GM23338 (cell line): Measurements from ENCODE around the gene SLC39A10. TPM values are rescaled to one million over a fixed set of nuclear protein-coding genes. Genes with fewer than 3 reads are reported as not detected.

Experiments used
- ATAC-seq: fragments of 200-7000 bp; cut with Tn5 transposase; 3 replicates; pipeline ENCODE4 v1.9.1; 2020
- DNase-seq: peaks from one replicate; pipeline ENCODE4 v3.0.0-alpha.2; 2015; ENCODE audit warnings: low spot score
- H2AFZ ChIP-seq: fragments of 200-600 bp; sonication (generic); 2 replicates; pipeline ENCODE4 v1.8.0; 2016; ENCODE audit warnings: antibody characterized with exemption, mild to moderate bottlenecking, moderate library complexity
- H3F3A ChIP-seq: fragments of 200-600 bp; sonication (generic); replicated peaks from 2 replicates; pipeline ENCODE4 v1.8.0; 2017; ENCODE audit warnings: antibody characterized with exemption, mixed run types, low read depth
- H3K27ac ChIP-seq: fragments of 200-600 bp; sonication (generic); 2 replicates; pipeline ENCODE4 v1.6.1; 2016; ENCODE audit warnings: low read depth
- H3K27me3 ChIP-seq: fragments of 200-600 bp; sonication (generic); 2 replicates; pipeline ENCODE4 v1.8.0; 2016; ENCODE audit warnings: mild to moderate bottlenecking, mixed run types, moderate library complexity; ENCODE audit not compliant: insufficient read depth
- H3K36me3 ChIP-seq: fragments of 200-600 bp; sonication (generic); 2 replicates; pipeline ENCODE4 v1.8.0; 2016; ENCODE audit warnings: mild to moderate bottlenecking; ENCODE audit not compliant: insufficient read depth
- H3K4me1 ChIP-seq: fragments of 200-600 bp; sonication (generic); 2 replicates; pipeline ENCODE4 v1.8.0; 2016; ENCODE audit warnings: mild to moderate bottlenecking, moderate library complexity; ENCODE audit not compliant: insufficient read depth
- H3K4me2 ChIP-seq: fragments of 200-600 bp; sonication (generic); 2 replicates; pipeline ENCODE4 v1.7.1; 2017; ENCODE audit warnings: mixed run types
- H3K4me3 ChIP-seq: fragments of 200-600 bp; sonication (generic); 2 replicates; pipeline ENCODE4 v1.6.1; 2016; ENCODE audit warnings: mixed run types
- H3K79me2 ChIP-seq: fragments of 200-600 bp; sonication (generic); replicated peaks from 2 replicates; pipeline ENCODE4 v1.8.0; 2017; ENCODE audit warnings: mild to moderate bottlenecking; ENCODE audit not compliant: insufficient read depth
- H3K9me2 ChIP-seq: fragments of 200-600 bp; sonication (generic); 2 replicates; pipeline ENCODE4 v1.8.0; 2017; ENCODE audit not compliant: insufficient read depth
- H4K20me1 ChIP-seq: fragments of 200-600 bp; sonication (generic); replicated peaks from 2 replicates; pipeline ENCODE4 v1.8.0; 2017; ENCODE audit warnings: mild to moderate bottlenecking; ENCODE audit not compliant: insufficient read depth
- H3K27ac Mint-ChIP-seq: 2 replicates; pipeline ENCODE4 v1.8.0; 2020; ENCODE audit warnings: inconsistent platforms, mild to moderate bottlenecking, moderate library complexity, mixed read lengths
- H3K27me3 Mint-ChIP-seq: 3 replicates; pipeline ENCODE4 v1.8.0; 2022; ENCODE audit warnings: low read depth, mild to moderate bottlenecking, moderate library complexity, mixed read lengths, inconsistent platforms; ENCODE audit not compliant: insufficient read depth, poor library complexity
- H3K36me3 Mint-ChIP-seq: 3 replicates; pipeline ENCODE4 v1.8.0; 2021; ENCODE audit warnings: low read depth, mild to moderate bottlenecking, inconsistent platforms, moderate library complexity, mixed read lengths
- H3K4me1 Mint-ChIP-seq: 3 replicates; pipeline ENCODE4 v1.8.0; 2020; ENCODE audit warnings: mild to moderate bottlenecking, inconsistent platforms, mixed read lengths
- H3K4me3 Mint-ChIP-seq: 3 replicates; pipeline ENCODE4 v1.8.0; 2021; ENCODE audit warnings: moderate library complexity, mild to moderate bottlenecking, inconsistent platforms, mixed read lengths
- H3K9me3 Mint-ChIP-seq: 3 replicates; pipeline ENCODE4 v1.8.0; 2020; ENCODE audit warnings: moderate library complexity, mild to moderate bottlenecking, inconsistent platforms, mixed read lengths
- CREB1 ChIP-seq: fragments of 250-450 bp; sonication (Bioruptor Pico); IDR thresholded peaks from 2 replicates; pipeline ENCODE4 v1.5.0; 2020; ENCODE audit warnings: low read depth, mild to moderate bottlenecking, moderate library complexity
- EZH2 ChIP-seq: fragments of 200-600 bp; sonication (generic); IDR thresholded peaks from one replicate; pipeline ENCODE4 v1.8.0; 2017; ENCODE audit warnings: antibody characterized with exemption, mild to moderate bottlenecking, low read depth; ENCODE audit not compliant: unreplicated experiment
- EZH2phosphoT487 ChIP-seq: fragments of 200-600 bp; sonication (generic); IDR thresholded peaks from one replicate; pipeline ENCODE4 v1.8.1; 2018; ENCODE audit warnings: antibody characterized with exemption; ENCODE audit not compliant: unreplicated experiment
- JUNB ChIP-seq: IDR thresholded peaks from one replicate; pipeline ENCODE4 v1.6.1; 2016; ENCODE audit warnings: antibody characterized with exemption; ENCODE audit not compliant: unreplicated experiment
- POLR2AphosphoS5 ChIP-seq: IDR thresholded peaks from 2 replicates; pipeline ENCODE4 v1.6.1; 2016; ENCODE audit warnings: antibody characterized with exemption, low read depth
- STAT1 ChIP-seq: IDR thresholded peaks from one replicate; pipeline ENCODE4 v1.6.1; 2016; ENCODE audit warnings: antibody characterized with exemption; ENCODE audit not compliant: unreplicated experiment
- ZNF114 ChIP-seq: fragments of 250-450 bp; sonication (Bioruptor Pico); IDR thresholded peaks from 2 replicates; pipeline ENCODE4 v1.5.0; 2020; ENCODE audit warnings: mild to moderate bottlenecking, moderate library complexity
- ZNF331 ChIP-seq: fragments of 250-450 bp; sonication (Bioruptor Pico); IDR thresholded peaks from 2 replicates; pipeline ENCODE4 v1.5.0; 2020; ENCODE audit warnings: low read depth, mild to moderate bottlenecking, moderate library complexity
- polyA plus RNA-seq: library from polyadenylated mRNA; unstranded; fragments of >200 nt; fragmentation: Nextera tagmentation; extraction: Ambion mirVana; gene quantifications from 2 replicates; pipeline ENCODE4 v1.2.1, GENCODE V29; 2016
- total RNA-seq: library from RNA; depleted of rRNA; stranded (reverse); fragments of >200 nt; shearing (Covaris generic); gene quantifications from 2 replicates; pipeline ENCODE4 v1.2.3, GENCODE V29; 2014
- TF ChIP-seq, protein P1 (sequence below): IDR thresholded peaks from 2 replicates; pipeline ENCODE4 v1.6.1; 2016; ENCODE audit warnings: antibody characterized with exemption
- TF ChIP-seq, protein P2 (sequence below): IDR thresholded peaks from one replicate; pipeline ENCODE4 v1.6.1; 2018; ENCODE audit warnings: antibody characterized with exemption; ENCODE audit not compliant: unreplicated experiment
- TF ChIP-seq, protein P3 (sequence below): fragments of 250-450 bp; sonication (Bioruptor Pico); IDR thresholded peaks from 2 replicates; pipeline ENCODE4 v1.5.0; 2020; ENCODE audit warnings: mild to moderate bottlenecking, moderate library complexity
- TF ChIP-seq, protein P4 (sequence below), 2 experiments: fragments of 200-600 bp in 1 of 2; sonication (generic) in 1 of 2; conservative IDR thresholded peaks; 2 replicates each; pipeline versions ENCODE4 v1.5.1 to v1.6.1; 2016 to 2017; ENCODE audit warnings: antibody characterized with exemption in 2 of 2, low read depth in 2 of 2, mild to moderate bottlenecking in 2 of 2, moderate library complexity in 1 of 2

The SLC39A10 gene
- total and polyA plus RNA-seq, 2 experiments from 2014 or later: 261 to 356 TPM

DNA sequence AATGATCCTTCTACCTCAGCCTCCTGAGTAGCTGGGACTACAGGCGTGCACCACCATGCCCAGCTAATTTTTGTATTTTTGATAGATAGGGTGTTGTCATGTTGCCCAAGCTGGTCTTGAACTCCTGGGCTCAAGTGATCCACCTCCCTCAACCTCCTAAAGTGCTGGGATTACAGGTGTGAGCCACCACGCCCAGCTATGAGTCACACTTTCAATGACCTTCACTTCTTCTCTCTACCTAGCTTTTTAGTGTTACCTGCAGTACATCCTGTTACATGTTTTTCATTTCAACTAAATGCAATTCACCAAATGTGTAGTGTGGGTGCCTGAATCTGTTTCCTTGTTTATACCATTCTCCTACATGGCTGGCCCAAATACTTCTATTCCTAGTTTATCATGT is 64.0 kb downstream of the SLC39A10 start:
- Mint-ChIP-seq H3K27me3 (peaks cover 2% of the 10 kb centered on the region), H3K27ac (no peak overlapping the region), H3K36me3 (peaks cover 41% of the 10 kb centered on the region), H3K4me3 (no peak overlapping the region), H3K4me1 (peaks cover 38% of the 10 kb centered on the region), H3K9me3 (no peaks in the 10 kb centered on the region)
- Histone ChIP-seq H3K36me3 (peaks cover 24% of the 10 kb centered on the region; the same call in 1 of the 2 replicates), H4K20me1 (no peaks in the 10 kb centered on the region), H3K79me2 (peaks cover 9% of the 10 kb centered on the region; the same call in 1 of the 2 replicates), H3K4me3 (no peak overlapping the region), H2AFZ (no peak overlapping the region), H3K4me2 (no peak overlapping the region), H3F3A (no peaks in the 10 kb centered on the region), H3K27ac (no peak overlapping the region), H3K4me1 (peaks cover 21% of the 10 kb centered on the region), H3K9me2 (no peaks in the 10 kb centered on the region), H3K27me3 (no peaks in the 10 kb centered on the region)
- DNase-seq: no peak
- TF ChIP-seq STAT1: no peak
- TF ChIP-seq ZNF331 (CRISPR knock-in tag): no peak
- TF ChIP-seq, protein P1, sequence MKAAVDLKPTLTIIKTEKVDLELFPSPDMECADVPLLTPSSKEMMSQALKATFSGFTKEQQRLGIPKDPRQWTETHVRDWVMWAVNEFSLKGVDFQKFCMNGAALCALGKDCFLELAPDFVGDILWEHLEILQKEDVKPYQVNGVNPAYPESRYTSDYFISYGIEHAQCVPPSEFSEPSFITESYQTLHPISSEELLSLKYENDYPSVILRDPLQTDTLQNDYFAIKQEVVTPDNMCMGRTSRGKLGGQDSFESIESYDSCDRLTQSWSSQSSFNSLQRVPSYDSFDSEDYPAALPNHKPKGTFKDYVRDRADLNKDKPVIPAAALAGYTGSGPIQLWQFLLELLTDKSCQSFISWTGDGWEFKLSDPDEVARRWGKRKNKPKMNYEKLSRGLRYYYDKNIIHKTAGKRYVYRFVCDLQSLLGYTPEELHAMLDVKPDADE: no peak
- TF ChIP-seq EZH2: no peak
- TF ChIP-seq CREB1 (CRISPR knock-in tag): no peak
- TF ChIP-seq, protein P2, sequence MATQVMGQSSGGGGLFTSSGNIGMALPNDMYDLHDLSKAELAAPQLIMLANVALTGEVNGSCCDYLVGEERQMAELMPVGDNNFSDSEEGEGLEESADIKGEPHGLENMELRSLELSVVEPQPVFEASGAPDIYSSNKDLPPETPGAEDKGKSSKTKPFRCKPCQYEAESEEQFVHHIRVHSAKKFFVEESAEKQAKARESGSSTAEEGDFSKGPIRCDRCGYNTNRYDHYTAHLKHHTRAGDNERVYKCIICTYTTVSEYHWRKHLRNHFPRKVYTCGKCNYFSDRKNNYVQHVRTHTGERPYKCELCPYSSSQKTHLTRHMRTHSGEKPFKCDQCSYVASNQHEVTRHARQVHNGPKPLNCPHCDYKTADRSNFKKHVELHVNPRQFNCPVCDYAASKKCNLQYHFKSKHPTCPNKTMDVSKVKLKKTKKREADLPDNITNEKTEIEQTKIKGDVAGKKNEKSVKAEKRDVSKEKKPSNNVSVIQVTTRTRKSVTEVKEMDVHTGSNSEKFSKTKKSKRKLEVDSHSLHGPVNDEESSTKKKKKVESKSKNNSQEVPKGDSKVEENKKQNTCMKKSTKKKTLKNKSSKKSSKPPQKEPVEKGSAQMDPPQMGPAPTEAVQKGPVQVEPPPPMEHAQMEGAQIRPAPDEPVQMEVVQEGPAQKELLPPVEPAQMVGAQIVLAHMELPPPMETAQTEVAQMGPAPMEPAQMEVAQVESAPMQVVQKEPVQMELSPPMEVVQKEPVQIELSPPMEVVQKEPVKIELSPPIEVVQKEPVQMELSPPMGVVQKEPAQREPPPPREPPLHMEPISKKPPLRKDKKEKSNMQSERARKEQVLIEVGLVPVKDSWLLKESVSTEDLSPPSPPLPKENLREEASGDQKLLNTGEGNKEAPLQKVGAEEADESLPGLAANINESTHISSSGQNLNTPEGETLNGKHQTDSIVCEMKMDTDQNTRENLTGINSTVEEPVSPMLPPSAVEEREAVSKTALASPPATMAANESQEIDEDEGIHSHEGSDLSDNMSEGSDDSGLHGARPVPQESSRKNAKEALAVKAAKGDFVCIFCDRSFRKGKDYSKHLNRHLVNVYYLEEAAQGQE: no peak
- no peak for TF ChIP-seq JUNB
- TF ChIP-seq, protein P3, sequence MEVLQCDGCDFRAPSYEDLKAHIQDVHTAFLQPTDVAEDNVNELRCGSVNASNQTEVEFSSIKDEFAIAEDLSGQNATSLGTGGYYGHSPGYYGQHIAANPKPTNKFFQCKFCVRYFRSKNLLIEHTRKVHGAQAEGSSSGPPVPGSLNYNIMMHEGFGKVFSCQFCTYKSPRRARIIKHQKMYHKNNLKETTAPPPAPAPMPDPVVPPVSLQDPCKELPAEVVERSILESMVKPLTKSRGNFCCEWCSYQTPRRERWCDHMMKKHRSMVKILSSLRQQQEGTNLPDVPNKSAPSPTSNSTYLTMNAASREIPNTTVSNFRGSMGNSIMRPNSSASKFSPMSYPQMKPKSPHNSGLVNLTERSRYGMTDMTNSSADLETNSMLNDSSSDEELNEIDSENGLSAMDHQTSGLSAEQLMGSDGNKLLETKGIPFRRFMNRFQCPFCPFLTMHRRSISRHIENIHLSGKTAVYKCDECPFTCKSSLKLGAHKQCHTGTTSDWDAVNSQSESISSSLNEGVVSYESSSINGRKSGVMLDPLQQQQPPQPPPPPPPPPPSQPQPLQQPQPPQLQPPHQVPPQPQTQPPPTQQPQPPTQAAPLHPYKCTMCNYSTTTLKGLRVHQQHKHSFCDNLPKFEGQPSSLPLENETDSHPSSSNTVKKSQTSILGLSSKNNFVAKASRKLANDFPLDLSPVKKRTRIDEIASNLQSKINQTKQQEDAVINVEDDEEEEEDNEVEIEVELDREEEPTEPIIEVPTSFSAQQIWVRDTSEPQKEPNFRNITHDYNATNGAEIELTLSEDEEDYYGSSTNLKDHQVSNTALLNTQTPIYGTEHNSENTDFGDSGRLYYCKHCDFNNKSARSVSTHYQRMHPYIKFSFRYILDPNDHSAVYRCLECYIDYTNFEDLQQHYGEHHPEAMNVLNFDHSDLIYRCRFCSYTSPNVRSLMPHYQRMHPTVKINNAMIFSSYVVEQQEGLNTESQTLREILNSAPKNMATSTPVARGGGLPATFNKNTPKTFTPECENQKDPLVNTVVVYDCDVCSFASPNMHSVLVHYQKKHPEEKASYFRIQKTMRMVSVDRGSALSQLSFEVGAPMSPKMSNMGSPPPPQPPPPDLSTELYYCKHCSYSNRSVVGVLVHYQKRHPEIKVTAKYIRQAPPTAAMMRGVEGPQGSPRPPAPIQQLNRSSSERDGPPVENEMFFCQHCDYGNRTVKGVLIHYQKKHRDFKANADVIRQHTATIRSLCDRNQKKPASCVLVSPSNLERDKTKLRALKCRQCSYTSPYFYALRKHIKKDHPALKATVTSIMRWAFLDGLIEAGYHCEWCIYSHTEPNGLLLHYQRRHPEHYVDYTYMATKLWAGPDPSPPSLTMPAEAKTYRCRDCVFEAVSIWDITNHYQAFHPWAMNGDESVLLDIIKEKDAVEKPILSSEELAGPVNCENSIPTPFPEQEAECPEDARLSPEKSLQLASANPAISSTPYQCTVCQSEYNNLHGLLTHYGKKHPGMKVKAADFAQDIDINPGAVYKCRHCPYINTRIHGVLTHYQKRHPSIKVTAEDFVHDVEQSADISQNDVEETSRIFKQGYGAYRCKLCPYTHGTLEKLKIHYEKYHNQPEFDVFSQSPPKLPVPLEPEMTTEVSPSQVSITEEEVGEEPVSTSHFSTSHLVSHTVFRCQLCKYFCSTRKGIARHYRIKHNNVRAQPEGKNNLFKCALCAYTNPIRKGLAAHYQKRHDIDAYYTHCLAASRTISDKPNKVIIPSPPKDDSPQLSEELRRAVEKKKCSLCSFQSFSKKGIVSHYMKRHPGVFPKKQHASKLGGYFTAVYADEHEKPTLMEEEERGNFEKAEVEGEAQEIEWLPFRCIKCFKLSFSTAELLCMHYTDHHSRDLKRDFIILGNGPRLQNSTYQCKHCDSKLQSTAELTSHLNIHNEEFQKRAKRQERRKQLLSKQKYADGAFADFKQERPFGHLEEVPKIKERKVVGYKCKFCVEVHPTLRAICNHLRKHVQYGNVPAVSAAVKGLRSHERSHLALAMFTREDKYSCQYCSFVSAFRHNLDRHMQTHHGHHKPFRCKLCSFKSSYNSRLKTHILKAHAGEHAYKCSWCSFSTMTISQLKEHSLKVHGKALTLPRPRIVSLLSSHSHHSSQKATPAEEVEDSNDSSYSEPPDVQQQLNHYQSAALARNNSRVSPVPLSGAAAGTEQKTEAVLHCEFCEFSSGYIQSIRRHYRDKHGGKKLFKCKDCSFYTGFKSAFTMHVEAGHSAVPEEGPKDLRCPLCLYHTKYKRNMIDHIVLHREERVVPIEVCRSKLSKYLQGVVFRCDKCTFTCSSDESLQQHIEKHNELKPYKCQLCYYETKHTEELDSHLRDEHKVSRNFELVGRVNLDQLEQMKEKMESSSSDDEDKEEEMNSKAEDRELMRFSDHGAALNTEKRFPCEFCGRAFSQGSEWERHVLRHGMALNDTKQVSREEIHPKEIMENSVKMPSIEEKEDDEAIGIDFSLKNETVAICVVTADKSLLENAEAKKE (CRISPR knock-in tag): no peak
- TF ChIP-seq ZNF114 (CRISPR knock-in tag): no peak
- no peak for TF ChIP-seq POLR2AphosphoS5
- TF ChIP-seq, protein P4, sequence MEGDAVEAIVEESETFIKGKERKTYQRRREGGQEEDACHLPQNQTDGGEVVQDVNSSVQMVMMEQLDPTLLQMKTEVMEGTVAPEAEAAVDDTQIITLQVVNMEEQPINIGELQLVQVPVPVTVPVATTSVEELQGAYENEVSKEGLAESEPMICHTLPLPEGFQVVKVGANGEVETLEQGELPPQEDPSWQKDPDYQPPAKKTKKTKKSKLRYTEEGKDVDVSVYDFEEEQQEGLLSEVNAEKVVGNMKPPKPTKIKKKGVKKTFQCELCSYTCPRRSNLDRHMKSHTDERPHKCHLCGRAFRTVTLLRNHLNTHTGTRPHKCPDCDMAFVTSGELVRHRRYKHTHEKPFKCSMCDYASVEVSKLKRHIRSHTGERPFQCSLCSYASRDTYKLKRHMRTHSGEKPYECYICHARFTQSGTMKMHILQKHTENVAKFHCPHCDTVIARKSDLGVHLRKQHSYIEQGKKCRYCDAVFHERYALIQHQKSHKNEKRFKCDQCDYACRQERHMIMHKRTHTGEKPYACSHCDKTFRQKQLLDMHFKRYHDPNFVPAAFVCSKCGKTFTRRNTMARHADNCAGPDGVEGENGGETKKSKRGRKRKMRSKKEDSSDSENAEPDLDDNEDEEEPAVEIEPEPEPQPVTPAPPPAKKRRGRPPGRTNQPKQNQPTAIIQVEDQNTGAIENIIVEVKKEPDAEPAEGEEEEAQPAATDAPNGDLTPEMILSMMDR (conservative IDR thresholded peaks at IDR 0.05; ENCODE audit: low read depth in 2 of 2): no peak
- no peak for TF ChIP-seq EZH2phosphoT487
- no peak for ATAC-seq
